HepG2 (cell line): ENCODE data around the gene ABTB2. TPM values are rescaled to one million over a fixed set of nuclear protein-coding genes. Genes with fewer than 3 reads are reported as not detected.
A peak's percentile ranks its signal among the peaks of the same experiment; 100 is the strongest.

Source experiments
- FOXA1 ChIP-seq, 2 experiments: fragments of 450-650 bp in 1 of 2; sonication (generic) in 1 of 2; formaldehyde crosslinking in 1 of 2; IDR thresholded peaks; 2 replicates each; pipeline versions ENCODE4 v1.4.0 to v1.6.1; 2016 to 2020; ENCODE audit warnings: missing genetic modification reagents in 1 of 2
- GATAD1 ChIP-seq: IDR thresholded peaks from 2 replicates; pipeline ENCODE4 v1.6.1; 2016; ENCODE audit warnings: missing genetic modification reagents, missing compliant biosample characterization
- ISL2 ChIP-seq: sonication (generic); formaldehyde crosslinking; IDR thresholded peaks from 2 replicates; pipeline ENCODE4 v1.5.0; 2020; ENCODE audit warnings: missing genetic modification reagents
- MLX ChIP-seq: IDR thresholded peaks from 2 replicates; pipeline ENCODE4 v1.6.1; 2016
- NFE2 ChIP-seq: sonication (generic); formaldehyde crosslinking; IDR thresholded peaks from 2 replicates; pipeline ENCODE4 v1.4.0; 2020; ENCODE audit warnings: missing genetic modification reagents
- PAXIP1 ChIP-seq: sonication (generic); formaldehyde crosslinking; conservative IDR thresholded peaks from 2 replicates; pipeline ENCODE4 v1.4.0; 2020; ENCODE audit warnings: mild to moderate bottlenecking, missing genetic modification reagents, moderate library complexity
- PHB2 ChIP-seq: fragments of 450-650 bp; IDR thresholded peaks from 2 replicates; pipeline ENCODE4 v1.6.1; 2018; ENCODE audit not compliant: partially characterized antibody
- PRDM10 ChIP-seq: sonication (generic); formaldehyde crosslinking; IDR thresholded peaks from 2 replicates; pipeline ENCODE4 v1.4.0; 2020; ENCODE audit warnings: low read depth, missing genetic modification reagents
- SMARCE1 ChIP-seq: fragments of 450-650 bp; IDR thresholded peaks from 2 replicates; pipeline ENCODE4 v1.6.1; 2017; ENCODE audit warnings: borderline replicate concordance
- TCF7 ChIP-seq: sonication (generic); IDR thresholded peaks from 2 replicates; pipeline ENCODE4 v1.6.1; 2016; ENCODE audit warnings: antibody characterized with exemption, low read depth
- ZBTB34 ChIP-seq: sonication (generic); formaldehyde crosslinking; IDR thresholded peaks from 2 replicates; pipeline ENCODE4 v1.8.0; 2022; ENCODE audit warnings: mild to moderate bottlenecking, missing genetic modification reagents
- ZFP36L1 ChIP-seq: sonication (generic); formaldehyde crosslinking; IDR thresholded peaks from 2 replicates; pipeline ENCODE4 v1.8.0; 2022; ENCODE audit warnings: mild to moderate bottlenecking, missing genetic modification reagents, moderate library complexity
- ZMYM3 ChIP-seq: sonication (generic); formaldehyde crosslinking; IDR thresholded peaks from 2 replicates; pipeline ENCODE4 v1.5.1; 2020; ENCODE audit warnings: mild to moderate bottlenecking, missing genetic modification reagents
- ZNF747 ChIP-seq: sonication (generic); formaldehyde crosslinking; IDR thresholded peaks from 2 replicates; pipeline ENCODE4 v1.8.1; 2023; ENCODE audit warnings: missing genetic modification reagents, mild to moderate bottlenecking, borderline replicate concordance
- ZNF777 ChIP-seq: sonication (generic); formaldehyde crosslinking; IDR thresholded peaks from 2 replicates; pipeline ENCODE4 v1.4.0; 2020; ENCODE audit warnings: missing genetic modification reagents
- ZNF784 ChIP-seq: sonication (generic); formaldehyde crosslinking; IDR thresholded peaks from 2 replicates; pipeline ENCODE4 v1.5.1; 2020; ENCODE audit warnings: missing genetic modification reagents, mild to moderate bottlenecking, borderline replicate concordance
- ZSCAN20 ChIP-seq: sonication (generic); formaldehyde crosslinking; IDR thresholded peaks from 2 replicates; pipeline ENCODE4 v1.4.0; 2020; ENCODE audit warnings: missing genetic modification reagents, mild to moderate bottlenecking, borderline replicate concordance
- polyA plus RNA-seq, 8 experiments: library from polyadenylated mRNA; depleted of rRNA in 3 of 8; stranded (reverse) in 7 of 8; unstranded in 1 of 8; fragments of >200 nt; fragmentation: Illumina TruSeq in 4 of 8; extraction: Trizol in 4 of 8; gene quantifications; 2 replicates each; pipeline versions ENCODE4 v1.2.1 to v1.2.3, GENCODE V29; 2011 to 2016; ENCODE audit warnings: low read depth in 4 of 8, missing spikeins in 1 of 8, mixed read lengths in 1 of 8; ENCODE audit not compliant: insufficient read depth in 1 of 8
- total RNA-seq, 5 experiments: library from RNA; depleted of rRNA; stranded (reverse); fragments of >200 nt; fragmentation: Illumina TruSeq; extraction: Trizol; gene quantifications; 2 replicates each; pipeline ENCODE4 v1.2.3, GENCODE V29; 2016; ENCODE audit warnings: low read depth in 1 of 5

The ABTB2 gene
- total and polyA plus RNA-seq, 2 of the 13 experiments (the other 11 are each of a cell fraction or from before 2014, with no cell fraction given), result 5.1 to 15.4 TPM

GRCh38 chr11:34339149-34340064 lies 18.4 kb downstream of the ABTB2 start (continued):
- TF ChIP-seq ZNF747 (CRISPR knock-in tag), result peak; percentile 75
- no peak for TF ChIP-seq FOXA1 (IDR thresholded peaks at IDR 0.05)
- TF ChIP-seq FOXA1 (CRISPR knock-in tag; IDR thresholded peaks at IDR 0.05), result peak; percentile 51; the same call in 1 of the 2 replicates
- no peak for TF ChIP-seq SMARCE1
- peak; percentile 89 for TF ChIP-seq PRDM10 (CRISPR knock-in tag)
- peak; percentile 90 for TF ChIP-seq PAXIP1 (CRISPR knock-in tag)
- TF ChIP-seq TCF7, result peak; percentile 53
- TF ChIP-seq NFE2, result 0 out of 2 replicates have a peak, but pooled peaks have one; percentile 24
- TF ChIP-seq ZBTB34 (CRISPR knock-in tag), result 0 out of 2 replicates have a peak, but pooled peaks have one; percentile 70
- TF ChIP-seq MLX (CRISPR knock-in tag), result peak; percentile 49; the same call in 1 of the 2 replicates
- no peak; the same call in 1 of the 2 replicates for TF ChIP-seq ZNF784 (CRISPR knock-in tag)
- TF ChIP-seq PHB2, result no peak
- no peak for TF ChIP-seq ZSCAN20 (CRISPR knock-in tag)
- TF ChIP-seq ZNF777 (CRISPR knock-in tag), result no peak
- TF ChIP-seq ISL2 (CRISPR knock-in tag), result peak; percentile 78
- peak; percentile 42; the same call in 1 of the 2 replicates for TF ChIP-seq GATAD1 (CRISPR knock-in tag)
- peak; percentile 52; the same call in 1 of the 2 replicates for TF ChIP-seq ZMYM3 (CRISPR knock-in tag)
- TF ChIP-seq ZFP36L1 (CRISPR knock-in tag), result peak; percentile 55; the same call in 1 of the 2 replicates
